NCI-H187 treated with DMSO at 0.1 percent for 48 hours (cell line): ENCODE measurements around the gene PEPD.
"Not testable (repeated sequence)": the region's sequence is repeated elsewhere in the genome, so short reads cannot be mapped to it uniquely, and the experiment has no call there.

Experiments
- DNase-seq: peaks from one replicate; lab custom pipeline; 2025; lab: John Stamatoyannopoulos, UW

Gene PEPD

GRCh38 chr19:33521480-33522370 lies at the start of gene PEPD:
Gene PEPD (minus strand): TSS chr19:33521791. CDS start chr19:33521760, 31 bp downstream.
- peak; percentile 36 for DNase-seq

GRCh38 chr19:33569821-33570220 lies 48.2 kb upstream of the PEPD start:
- no peak for DNase-seq

DNA sequence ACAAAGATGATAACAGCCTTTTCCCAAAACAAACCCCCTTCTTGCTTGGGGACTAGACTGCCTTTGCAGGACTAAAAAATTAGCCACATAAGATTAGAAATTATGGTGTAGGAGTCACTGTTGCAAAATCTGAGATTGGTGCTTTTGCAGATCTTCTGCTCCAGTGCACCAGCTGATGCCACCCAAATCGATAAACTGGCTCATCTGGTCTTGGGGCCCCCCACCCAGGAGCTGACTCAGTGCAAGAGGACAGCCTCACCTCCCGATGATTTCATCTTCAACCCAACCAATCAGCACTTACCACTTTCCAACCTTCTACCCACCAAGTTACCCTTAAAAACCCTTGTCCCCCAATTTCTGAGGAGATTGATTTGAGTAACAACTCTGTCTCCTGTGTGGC lies 47.1 kb upstream of the PEPD start:
- DNase-seq: no peak

DNA sequence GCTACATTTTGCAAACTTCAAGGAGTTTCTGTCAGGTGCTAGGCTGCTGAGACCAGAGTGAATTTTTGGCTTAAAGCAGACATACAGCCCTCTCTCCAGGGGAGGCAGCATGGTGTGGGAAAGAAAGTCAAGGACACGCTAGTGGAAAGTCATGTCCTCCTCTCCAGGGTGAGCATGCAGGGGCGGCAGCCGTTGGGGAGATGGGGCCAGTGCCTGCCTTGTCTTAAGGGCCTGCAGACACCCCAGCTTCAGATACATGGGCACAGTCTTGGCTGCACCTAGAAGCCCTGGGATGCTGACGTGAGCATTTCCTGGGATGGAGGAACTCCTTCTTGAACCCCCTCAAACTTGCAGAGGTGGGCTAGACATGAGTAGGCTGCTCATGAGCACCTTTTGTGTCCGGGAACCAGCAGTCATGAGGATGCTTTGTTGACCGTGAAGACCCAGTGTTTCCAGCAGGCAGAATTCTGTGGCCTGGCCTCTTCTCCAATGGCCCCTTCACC lies 43.3 kb upstream of the PEPD start:
- no peak for DNase-seq

DNA sequence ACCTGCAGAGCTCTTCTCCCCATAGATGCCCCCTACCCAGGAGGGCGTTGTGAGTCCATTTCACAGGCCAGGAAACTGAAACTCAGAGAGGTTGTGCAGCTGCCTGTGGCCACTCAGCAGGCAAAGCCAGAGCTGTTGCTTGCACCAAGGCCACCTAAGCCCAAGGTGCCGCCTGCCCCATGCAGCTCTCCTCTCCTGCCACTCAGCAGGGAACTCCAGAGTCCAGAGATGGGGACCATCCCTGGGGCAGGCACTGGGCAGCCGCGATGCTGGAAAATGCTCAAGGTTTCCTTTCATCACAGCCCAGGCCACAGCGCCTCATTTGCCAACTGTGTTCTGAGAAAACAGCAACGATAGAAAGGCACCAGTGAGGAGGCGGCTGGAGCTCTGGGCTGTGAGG lies 41.0 kb upstream of the PEPD start:
- DNase-seq: no peak

DNA sequence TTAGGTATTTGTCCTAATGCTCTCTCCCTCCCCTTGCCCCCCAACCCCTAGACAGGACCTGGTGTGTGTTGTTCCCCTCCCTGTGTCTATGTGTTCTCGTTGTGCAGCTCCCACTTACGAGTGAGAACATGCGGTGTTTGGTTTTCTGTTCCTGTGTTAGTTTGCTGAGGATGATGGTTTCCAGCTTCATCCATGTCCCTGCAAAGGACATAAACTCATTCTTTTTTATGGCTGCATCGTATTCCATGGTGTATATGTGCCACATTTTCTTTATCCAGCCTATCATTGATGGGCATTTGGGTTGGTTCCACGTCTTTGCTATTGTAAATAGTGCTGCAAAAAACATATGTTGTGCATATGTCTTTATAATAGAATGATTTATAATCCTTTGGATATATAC lies 40.1 kb upstream of the PEPD start:
- DNase-seq: not testable (repeated sequence)

DNA sequence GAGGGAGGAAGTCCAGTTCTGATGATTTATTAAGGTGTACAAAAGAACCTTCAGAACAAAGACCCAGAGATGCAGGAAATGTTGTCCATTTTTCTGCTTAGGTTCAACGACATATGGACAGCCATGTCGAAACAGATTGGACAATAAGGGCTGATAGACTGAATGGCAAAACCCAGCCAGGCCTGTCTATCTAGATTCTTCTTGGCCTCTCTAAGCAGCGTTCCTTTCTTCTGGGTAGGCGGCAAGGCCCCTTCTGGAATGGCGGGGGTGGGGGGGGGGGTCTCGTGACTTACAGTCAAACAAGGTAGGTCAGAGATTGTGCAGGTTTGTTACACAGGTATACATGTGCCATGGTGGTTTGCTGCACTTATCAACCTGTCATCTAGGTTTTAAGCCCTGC lies 39.7 kb upstream of the PEPD start:
- DNase-seq: no peak

- DNase-seq: no peak
Measured at GRCh38 chr19:33559996-33560395, 38.4 kb upstream of the PEPD start.

DNA sequence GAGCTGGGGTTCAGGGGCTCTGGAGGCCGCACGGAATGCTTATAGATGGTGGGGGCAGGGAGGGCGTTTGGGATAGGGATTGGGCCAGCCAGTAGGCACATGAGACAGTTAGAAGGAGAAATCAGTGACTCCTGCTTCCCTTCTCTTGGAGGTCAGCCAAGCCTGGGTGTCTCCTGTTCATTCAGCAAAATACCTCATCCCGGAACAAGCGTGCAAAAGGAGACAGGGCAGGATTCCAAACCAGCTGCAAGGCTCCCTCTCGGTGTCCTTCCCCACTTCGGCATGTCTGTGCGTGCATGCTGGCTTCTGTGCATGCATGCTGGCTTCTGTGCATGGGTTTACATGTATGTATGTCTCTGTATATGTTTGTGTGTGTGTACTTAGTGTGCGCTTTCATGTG lies 37.3 kb upstream of the PEPD start:
- DNase-seq: no peak

- DNase-seq: no peak
Measured at GRCh38 chr19:33558151-33558550, 36.6 kb upstream of the PEPD start.

DNA sequence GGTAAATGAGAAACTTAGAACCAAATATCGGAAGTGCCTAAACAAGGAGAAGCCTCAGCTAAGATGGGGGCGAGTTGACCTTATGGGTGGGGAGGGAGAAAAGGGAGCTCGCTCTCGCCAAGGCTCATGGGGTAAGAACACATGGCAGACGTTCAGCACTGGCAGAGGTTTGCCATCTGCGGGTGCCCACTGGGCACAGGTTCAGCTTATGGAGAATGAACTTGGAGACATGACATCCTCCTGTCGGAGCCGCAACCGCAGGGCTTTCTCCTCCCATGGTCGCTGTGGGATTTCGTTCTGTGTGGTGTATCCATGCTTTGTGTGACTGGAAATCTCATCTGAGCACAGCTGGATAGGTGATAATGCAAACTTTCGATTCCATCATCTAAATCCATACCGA lies 36.1 kb upstream of the PEPD start:
- DNase-seq: no peak

DNA sequence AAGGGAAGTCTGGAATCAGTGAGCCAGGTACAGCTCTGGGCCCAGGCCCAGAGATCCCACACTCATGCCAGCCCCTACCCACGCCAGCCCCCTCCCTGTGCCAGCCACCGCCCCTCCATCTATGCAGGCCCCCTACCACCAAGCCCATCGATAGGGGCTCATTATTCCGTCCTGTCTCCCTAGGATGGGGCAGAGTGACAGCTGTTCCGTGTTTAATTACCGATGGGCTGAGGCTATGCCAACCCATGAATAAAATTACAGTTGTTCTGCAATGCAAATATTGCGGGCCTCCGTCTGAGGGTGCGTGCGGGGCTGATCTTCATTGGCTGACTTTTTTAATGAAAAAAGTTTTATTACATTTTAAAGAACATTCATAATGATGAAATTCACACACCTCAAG lies 35.6 kb upstream of the PEPD start:
- DNase-seq: no peak

GRCh38 chr19:33556261-33556660 lies 34.7 kb upstream of the PEPD start:
- DNase-seq: no peak

DNA sequence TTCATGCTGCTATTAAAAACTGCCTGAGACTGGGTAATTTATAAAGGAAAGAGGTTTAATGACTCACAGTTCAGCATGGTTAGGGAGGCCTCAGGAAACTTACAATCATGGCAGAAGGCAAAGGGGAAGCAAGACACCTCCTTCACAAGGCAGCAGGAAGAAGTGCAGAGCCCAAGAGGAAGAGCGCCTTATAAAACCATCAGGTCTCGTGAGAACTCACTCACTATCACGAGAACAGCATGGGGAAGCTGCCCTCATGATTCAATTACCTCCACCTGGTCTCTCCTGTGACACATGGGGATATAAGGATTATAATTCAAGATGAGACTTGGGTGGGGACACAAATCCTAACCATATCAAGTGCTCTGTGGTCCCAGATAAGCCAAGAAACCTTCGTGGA lies 34.1 kb upstream of the PEPD start:
- DNase-seq: not testable (repeated sequence)

DNA sequence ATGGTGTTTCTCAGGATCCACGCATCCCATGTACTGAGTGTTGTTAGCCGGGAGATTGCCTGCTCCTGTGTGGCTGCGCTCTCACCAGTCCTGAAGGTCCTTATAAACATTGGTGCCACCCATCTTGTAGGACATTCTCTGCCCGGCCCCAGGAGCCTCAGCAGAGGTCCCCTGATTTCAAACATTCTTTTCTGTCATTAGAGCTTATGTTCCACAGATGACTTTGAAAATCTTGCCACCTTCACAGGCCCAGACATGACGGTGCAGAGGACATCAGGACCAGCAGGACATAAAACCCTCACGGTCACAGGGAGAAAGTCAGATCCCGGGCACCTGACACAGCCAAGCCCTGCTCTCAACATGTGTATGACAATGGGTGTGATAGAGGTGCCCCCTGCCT lies 33.2 kb upstream of the PEPD start:
- no peak for DNase-seq

GRCh38 chr19:33554391-33554790 lies 32.8 kb upstream of the PEPD start:
- DNase-seq: no peak

- no peak for DNase-seq
Measured at GRCh38 chr19:33553530-33554310, 32.1 kb upstream of the PEPD start.

GRCh38 chr19:33552928-33553279 lies 31.3 kb upstream of the PEPD start:
- no peak for DNase-seq

GRCh38 chr19:33552191-33552927 lies 30.8 kb upstream of the PEPD start:
- no peak for DNase-seq

DNA sequence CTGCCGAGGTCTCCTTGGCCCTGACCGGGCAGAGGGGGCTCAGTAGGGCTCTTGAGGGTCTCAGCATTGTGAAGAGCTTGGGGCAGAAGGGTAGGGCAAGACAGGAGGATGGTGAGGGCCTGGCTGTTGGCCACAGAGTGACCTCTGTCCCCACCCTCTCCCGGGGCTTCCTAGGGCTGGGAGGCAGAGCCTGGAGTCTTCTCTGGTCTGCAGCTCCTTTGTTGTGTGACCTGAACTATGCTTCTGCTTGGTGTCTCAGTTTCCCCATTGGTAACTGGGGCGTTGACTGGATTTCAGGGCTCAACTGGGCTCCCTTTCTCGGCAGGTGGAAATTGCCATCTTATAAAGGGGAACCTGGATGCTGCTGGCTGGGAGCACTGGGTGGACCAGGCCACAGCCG lies 30.1 kb upstream of the PEPD start:
- no peak for DNase-seq

DNA sequence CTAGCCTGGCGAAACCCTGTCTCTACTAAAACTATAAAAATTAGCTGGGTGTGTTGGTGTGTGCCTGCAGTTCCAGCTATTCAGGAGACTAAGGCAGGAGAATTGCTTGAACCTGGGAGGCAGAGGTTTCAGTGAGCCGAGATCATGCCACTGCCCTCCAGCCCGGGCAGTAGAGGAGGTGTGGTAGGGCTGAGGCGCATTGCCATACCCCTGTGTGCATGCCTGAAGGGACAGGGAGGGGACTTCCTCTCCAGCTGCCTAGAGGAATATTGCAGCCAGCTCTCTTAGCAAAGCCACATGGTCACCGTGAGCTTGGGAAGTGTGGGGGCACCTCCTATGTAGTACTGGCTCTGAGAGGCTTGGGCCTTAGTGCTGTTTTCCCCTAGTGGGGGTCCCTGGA lies 29.2 kb upstream of the PEPD start:
- DNase-seq: no peak

DNA sequence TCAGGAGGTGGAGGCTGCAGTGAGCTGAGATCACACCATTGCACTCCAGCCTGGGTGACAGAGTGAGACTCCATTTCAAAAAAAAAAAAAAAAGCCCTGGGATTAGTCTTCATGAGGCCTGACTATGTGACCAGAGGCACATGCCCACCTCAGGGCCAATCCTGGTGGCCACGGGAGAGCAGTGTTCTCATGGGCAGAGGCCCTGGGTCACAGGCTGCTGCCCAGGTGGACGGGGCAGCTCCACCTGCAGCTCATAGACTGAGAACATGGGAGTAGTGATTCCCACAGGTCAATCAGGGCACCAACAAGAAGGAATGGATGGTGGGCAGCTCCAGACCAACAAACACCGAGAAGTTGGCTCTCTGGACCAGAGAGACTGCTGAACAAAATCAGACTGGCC lies 26.1 kb upstream of the PEPD start:
- DNase-seq: no peak

GRCh38 chr19:33546656-33547055 lies 25.1 kb upstream of the PEPD start:
- DNase-seq: no peak
